HepG2 (cell line): Measurements from ENCODE around the gene MACROD2.

Experiments
- RXRA ChIP-seq: sonication (generic); formaldehyde crosslinking; IDR thresholded peaks from 2 replicates; pipeline ENCODE4 v1.5.1; 2020; ENCODE audit warnings: missing genetic modification reagents
- SNRNP70 ChIP-seq: fragments of 200-400 bp; formaldehyde crosslinking; IDR thresholded peaks from 2 replicates; pipeline ENCODE4 v1.6.1; 2017; ENCODE audit warnings: mild to moderate bottlenecking, low read depth, low read length, moderate library complexity
- ZBTB20 ChIP-seq: sonication (generic); formaldehyde crosslinking; IDR thresholded peaks from 2 replicates; pipeline ENCODE4 v1.8.1; 2023; ENCODE audit warnings: missing genetic modification reagents, low read depth, mild to moderate bottlenecking, borderline replicate concordance
- TF ChIP-seq, protein P1 (sequence below): sonication (generic); formaldehyde crosslinking; IDR thresholded peaks from 2 replicates; pipeline ENCODE4 v1.8.0; 2022; ENCODE audit warnings: mild to moderate bottlenecking, missing genetic modification reagents

DNA sequence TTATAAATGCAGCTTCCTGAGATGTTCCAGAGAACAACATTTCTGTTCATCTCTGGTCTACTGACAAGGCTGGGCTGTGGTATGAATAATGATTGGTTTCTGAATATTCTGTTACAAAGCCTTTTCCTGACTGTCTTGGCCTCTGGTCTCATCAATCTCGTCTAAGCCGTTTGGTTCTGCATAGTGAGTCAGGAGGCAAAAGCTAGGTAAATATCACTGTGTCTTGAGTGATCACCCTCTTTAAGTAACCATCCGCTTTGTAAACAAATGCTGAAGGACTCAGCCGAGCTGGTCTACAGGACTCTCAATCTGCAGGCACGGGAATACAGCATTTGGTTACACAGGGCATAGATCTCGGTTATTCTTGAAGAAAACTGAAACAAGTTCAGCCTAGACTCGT, 2066.0 kb downstream of the MACROD2 start:
- TF ChIP-seq, protein P1, sequence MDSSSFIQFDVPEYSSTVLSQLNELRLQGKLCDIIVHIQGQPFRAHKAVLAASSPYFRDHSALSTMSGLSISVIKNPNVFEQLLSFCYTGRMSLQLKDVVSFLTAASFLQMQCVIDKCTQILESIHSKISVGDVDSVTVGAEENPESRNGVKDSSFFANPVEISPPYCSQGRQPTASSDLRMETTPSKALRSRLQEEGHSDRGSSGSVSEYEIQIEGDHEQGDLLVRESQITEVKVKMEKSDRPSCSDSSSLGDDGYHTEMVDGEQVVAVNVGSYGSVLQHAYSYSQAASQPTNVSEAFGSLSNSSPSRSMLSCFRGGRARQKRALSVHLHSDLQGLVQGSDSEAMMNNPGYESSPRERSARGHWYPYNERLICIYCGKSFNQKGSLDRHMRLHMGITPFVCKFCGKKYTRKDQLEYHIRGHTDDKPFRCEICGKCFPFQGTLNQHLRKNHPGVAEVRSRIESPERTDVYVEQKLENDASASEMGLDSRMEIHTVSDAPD (CRISPR knock-in tag): no peak
- no peak for TF ChIP-seq SNRNP70
- no peak for TF ChIP-seq ZBTB20 (CRISPR knock-in tag)
- TF ChIP-seq RXRA (CRISPR knock-in tag): no peak
